HG02852 (cell line): ENCODE measurements around the gene NDRG2.
"Not testable (repeated sequence)": the region's sequence is repeated elsewhere in the genome, so short reads cannot be mapped to it uniquely, and the experiment has no call there.

Source experiments
- ATAC-seq: cut with Tn5 transposase; IDR thresholded peaks from one replicate; pipeline ENCODE4 v1.9.1; 2021; ENCODE audit warnings: mild to moderate bottlenecking, moderate library complexity; ENCODE audit not compliant: unreplicated experiment

The NDRG2 gene

GRCh38 chr14:21056520-21057163 is 31.8 kb upstream of the NDRG2 start:
- ATAC-seq: no peak

DNA sequence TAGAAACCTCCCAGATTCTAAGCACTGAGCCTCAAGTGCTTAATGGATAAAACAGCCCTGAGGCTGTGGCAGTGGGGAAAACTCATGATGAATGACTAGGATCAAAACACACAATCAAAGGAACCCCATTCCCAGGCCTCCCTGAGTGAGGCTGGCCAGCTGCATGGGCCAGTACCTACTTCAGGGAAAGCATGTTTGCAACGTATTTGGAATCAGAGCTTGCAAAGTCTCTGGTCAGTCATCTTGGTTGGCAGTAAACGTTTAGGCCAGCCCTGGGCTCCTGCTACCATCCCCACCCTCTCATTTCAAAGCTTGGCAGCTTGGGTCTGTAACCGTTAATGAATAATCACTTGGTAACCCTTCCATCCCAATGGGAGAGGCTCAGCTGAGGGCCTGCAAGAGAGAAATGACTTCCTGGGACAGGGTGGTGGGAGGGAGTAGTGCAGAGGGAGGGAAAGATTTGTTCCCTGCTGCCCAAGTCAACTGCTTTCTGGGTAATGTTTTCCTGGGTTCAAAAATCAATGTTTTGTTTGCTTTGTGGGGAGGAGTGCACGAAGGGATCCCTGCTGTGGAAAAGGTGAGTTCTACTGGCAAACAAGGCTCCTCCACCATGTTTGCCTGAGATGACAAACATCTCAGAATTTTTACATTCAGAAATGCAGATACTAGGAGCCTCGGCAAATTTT is 30.7 kb upstream of the NDRG2 start:
- no peak for ATAC-seq

GRCh38 chr14:21054768-21055145 is 29.9 kb upstream of the NDRG2 start:
- ATAC-seq: no peak

GRCh38 chr14:21054123-21054767 is 29.4 kb upstream of the NDRG2 start:
- ATAC-seq: no peak

- no peak for ATAC-seq
Observed at GRCh38 chr14:21053184-21054122, 28.6 kb upstream of the NDRG2 start.

GRCh38 chr14:21050597-21050996 is 25.7 kb upstream of the NDRG2 start:
- ATAC-seq: no peak

DNA sequence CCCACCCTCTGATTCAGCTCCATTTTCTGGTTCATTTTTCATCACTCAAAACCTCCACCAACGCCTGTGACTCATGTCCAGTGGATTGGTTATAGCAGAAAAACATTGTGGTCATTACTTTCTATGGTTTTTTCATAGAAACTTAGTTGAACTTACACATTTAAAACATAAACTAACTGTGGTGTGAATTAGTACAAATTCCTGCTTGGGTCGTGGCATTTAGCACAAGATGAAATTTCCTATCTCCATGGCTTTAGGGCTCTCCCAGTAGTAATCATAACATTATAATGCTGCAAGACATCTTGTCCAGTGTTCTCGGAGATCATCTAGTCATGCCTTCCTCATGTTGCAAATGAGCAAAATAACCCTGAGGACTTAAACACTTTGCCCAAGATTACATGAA is 24.4 kb upstream of the NDRG2 start:
- no peak for ATAC-seq

GRCh38 chr14:21048638-21049037 is 23.8 kb upstream of the NDRG2 start:
- ATAC-seq: no peak

- no peak for ATAC-seq
Observed at GRCh38 chr14:21047378-21047781, 22.5 kb upstream of the NDRG2 start.

DNA sequence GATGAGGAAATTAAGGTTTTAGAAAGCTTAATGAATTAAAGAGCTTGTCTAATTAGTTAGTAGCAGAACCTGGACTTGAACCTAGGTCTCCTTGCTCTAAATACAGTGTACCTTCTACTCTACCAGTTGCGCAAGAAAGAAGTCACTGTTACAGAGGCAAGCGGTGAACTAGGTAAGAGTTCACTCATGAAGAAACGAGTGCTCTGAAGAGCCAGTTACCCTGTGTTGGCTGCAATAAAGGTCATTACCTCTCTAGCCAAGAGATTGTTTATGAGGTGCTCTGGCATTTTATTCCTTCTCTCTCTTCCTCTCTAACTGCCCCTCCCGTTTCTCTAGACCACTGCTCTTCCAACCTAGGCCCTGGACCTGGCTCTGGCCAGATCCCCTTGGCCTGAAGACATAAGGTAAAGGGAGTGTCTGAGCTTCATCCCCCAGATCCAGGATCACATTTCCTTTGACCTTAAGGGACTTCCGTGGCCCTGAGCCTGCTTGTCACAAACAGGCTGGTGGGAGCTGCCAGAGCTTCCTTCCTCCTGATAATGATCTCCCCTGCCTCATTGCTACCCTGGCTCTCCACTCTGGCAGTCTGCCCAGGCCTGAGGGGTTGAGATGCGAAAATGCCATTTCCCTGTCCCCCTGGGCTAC is 19.2 kb upstream of the NDRG2 start:
- ATAC-seq: no peak

- no peak for ATAC-seq
Observed at GRCh38 chr14:21043387-21043973, 18.6 kb upstream of the NDRG2 start.

DNA sequence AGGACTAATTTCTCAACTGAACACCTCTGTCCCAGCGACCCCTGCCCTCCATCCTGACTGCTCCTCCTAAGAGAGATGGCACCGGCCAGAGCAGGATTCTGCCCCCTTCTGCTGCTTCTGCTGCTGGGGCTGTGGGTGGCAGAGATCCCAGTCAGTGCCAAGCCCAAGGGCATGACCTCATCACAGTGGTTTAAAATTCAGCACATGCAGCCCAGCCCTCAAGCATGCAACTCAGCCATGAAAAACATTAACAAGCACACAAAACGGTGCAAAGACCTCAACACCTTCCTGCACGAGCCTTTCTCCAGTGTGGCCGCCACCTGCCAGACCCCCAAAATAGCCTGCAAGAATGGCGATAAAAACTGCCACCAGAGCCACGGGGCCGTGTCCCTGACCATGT is 18.1 kb upstream of the NDRG2 start:
- no peak for ATAC-seq

GRCh38 chr14:21041676-21042433 is 17.0 kb upstream of the NDRG2 start, which contains the start of gene RNASE7:
Gene RNASE7 (plus strand): TSS chr14:21042362. CDS start chr14:21042993, 631 bp downstream.
- no peak for ATAC-seq

GRCh38 chr14:21040941-21041340 is 16.1 kb upstream of the NDRG2 start:
- not testable (repeated sequence) for ATAC-seq

DNA sequence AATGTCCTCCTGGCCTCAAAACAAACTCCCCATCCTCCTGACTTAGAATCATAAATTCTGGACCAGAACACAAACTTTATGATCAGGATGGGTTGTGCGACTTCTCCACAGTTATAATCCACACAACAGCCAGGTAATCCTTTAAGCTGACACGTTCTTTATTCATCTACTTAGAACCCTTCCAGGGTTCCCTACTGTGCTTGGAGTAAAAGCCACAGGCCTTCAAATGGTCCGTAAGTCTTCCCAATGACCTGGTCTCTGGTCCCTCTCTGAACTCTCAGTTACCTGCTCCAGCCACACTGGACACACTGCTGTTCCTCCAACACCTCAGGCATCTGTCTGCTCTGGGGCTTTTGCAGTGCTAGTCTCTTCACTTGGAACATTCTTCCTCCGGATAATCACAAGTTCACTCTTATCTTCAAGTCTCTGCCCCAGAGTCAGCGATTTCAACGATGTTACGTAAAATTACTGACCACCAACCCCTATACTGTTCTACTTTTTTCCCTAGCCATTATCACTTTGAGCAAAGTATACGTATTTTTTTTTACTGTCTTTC is 15.6 kb upstream of the NDRG2 start:
- no peak for ATAC-seq

GRCh38 chr14:21039585-21040369 is 14.9 kb upstream of the NDRG2 start:
- no peak for ATAC-seq

DNA sequence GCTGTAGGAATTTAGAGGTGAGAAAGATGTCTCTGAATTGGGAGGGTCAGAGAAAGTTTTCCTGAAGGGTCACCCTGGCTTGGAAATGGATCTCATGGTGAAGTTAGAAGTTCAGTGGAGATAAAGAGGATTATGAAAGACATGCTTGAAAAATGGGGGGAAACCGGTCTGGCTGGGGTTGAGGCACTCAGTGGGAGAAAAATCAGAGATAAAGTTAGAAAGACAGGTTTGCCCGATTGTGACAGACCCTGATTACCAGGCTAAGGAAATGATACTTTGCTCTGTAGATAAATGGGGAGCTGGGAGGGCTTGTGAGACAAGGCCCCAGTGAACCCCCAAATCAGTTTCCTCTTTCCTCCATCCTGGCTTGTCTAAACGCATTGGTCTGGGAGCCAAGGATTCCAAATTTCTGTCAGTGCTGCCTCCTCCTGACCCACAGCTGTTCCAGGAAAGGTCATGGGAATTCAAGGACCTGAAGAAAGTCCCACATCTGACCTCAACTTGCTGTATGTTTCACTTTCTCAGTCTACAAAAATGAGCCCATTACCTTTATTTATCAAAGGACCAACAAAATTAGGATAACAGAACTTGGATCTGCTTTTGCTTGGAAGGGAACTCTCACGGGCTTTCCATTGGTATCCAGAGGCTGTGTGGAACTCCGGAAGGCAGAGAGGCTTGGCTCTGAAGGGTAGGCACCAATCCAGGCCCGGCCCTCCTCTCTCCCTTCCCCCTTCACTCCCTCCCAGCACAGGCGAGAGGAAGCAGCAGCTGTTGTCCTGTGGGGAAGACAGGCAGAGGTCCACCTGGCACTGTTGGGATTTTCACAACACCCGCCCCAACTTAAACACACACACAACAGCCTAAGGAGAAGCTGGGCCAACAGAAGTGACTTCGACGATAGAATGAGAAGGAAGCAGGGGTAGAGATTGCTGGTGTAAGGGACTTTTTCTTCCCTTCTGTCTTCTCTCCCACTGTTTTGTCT is 13.9 kb upstream of the NDRG2 start:
- ATAC-seq: no peak
